OCI-LY7 (cell line): ENCODE results near the gene RASAL2. TPM values are rescaled to one million over a fixed set of nuclear protein-coding genes. Genes with fewer than 3 reads are reported as not detected.

ENCODE experiments used
- BruUV-seq: library from RNA; stranded (reverse); fragments of 400-500 nt; replicated peaks from 2 replicates; lab custom pipeline; 2021; lab: Mats Ljungman, UMichigan
- CTCF ChIA-PET: fragments of 300-600 bp; sonication (Branson Sonifier 250); formaldehyde crosslinking; loops from one replicate; lab custom pipeline; 2022; ENCODE audit warnings: antibody characterized with exemption; ENCODE audit not compliant: unreplicated experiment; lab: Charles Lee
- POLR2A ChIA-PET: fragments of 300-600 bp; sonication (Branson Sonifier 250); formaldehyde crosslinking; loops from one replicate; lab custom pipeline; 2022; ENCODE audit warnings: antibody characterized with exemption; lab: Charles Lee
- DNase-seq: peaks from one replicate; pipeline ENCODE4 v3.0.0-alpha.2; 2015; ENCODE audit warnings: low spot score
- H2AFZ ChIP-seq: fragments of 200-600 bp; sonication (generic), shearing (Covaris generic); 2 replicates; pipeline ENCODE4 v1.6.1; 2014; ENCODE audit warnings: mild to moderate bottlenecking, antibody characterized with exemption, low read length, moderate library complexity
- H3K27ac ChIP-seq: fragments of 200-600 bp; sonication (generic); 2 replicates; pipeline ENCODE4 v1.5.1; 2014; ENCODE audit warnings: mixed run types, low read depth, mild to moderate bottlenecking, moderate library complexity, low read length, inconsistent platforms; ENCODE audit not compliant: poor library complexity, severe bottlenecking
- H3K36me3 ChIP-seq: fragments of 200-600 bp; sonication (generic); 2 replicates; pipeline ENCODE4 v1.6.1; 2014; ENCODE audit warnings: mild to moderate bottlenecking, antibody characterized with exemption, low read length, moderate library complexity, mixed read lengths; ENCODE audit not compliant: insufficient read depth
- H3K4me1 ChIP-seq: fragments of 200-600 bp; sonication (generic); 2 replicates; pipeline ENCODE4 v1.5.1; 2014; ENCODE audit warnings: mild to moderate bottlenecking, low read length; ENCODE audit not compliant: insufficient read depth, poor library complexity, severe bottlenecking
- H3K4me2 ChIP-seq: fragments of 200-600 bp; sonication (generic); 2 replicates; pipeline ENCODE4 v1.6.1; 2014; ENCODE audit warnings: mild to moderate bottlenecking, low read length
- H3K4me3 ChIP-seq: fragments of 200-600 bp; sonication (generic); 2 replicates; pipeline ENCODE4 v1.5.1; 2014; ENCODE audit warnings: mild to moderate bottlenecking, low read depth, low read length; ENCODE audit not compliant: poor library complexity, severe bottlenecking
- H3K79me2 ChIP-seq: fragments of 200-600 bp; sonication (generic); 2 replicates; pipeline ENCODE4 v1.6.1; 2016; ENCODE audit warnings: low read depth, mild to moderate bottlenecking, low read length, moderate library complexity, mixed read lengths; ENCODE audit not compliant: insufficient read depth
- H3K9me2 ChIP-seq: fragments of 200-600 bp; sonication (generic); 2 replicates; pipeline ENCODE4 v1.6.1; 2016; ENCODE audit warnings: mild to moderate bottlenecking, low read length, mixed read lengths; ENCODE audit not compliant: insufficient read depth
- H3K9me3 ChIP-seq: fragments of 200-600 bp; sonication (generic); 2 replicates; pipeline ENCODE4 v1.6.1; 2014; ENCODE audit warnings: mild to moderate bottlenecking, mixed run types, low read length, mixed read lengths
- H4K20me1 ChIP-seq: fragments of 200-600 bp; sonication (generic); 2 replicates; pipeline ENCODE4 v1.6.1; 2014; ENCODE audit warnings: mild to moderate bottlenecking, antibody characterized with exemption, low read length, moderate library complexity, mixed read lengths; ENCODE audit not compliant: insufficient read depth
- EZH2phosphoT487 ChIP-seq: fragments of 200-600 bp; sonication (generic); IDR thresholded peaks from 2 replicates; pipeline ENCODE4 v1.6.1; 2018; ENCODE audit warnings: low read depth, borderline replicate concordance, mild to moderate bottlenecking, mixed run types, antibody characterized with exemption, low read length, moderate library complexity, mixed read lengths
- intact Hi-C: fragments of 100-400 bp; cut with micrococcal nuclease; formaldehyde crosslinking; loops from one replicate; pipeline ENCODE4 v1.10.0; 2022; ENCODE audit not compliant: unreplicated experiment
- total RNA-seq, 2 experiments: library from RNA; depleted of rRNA in 1 of 2; stranded (reverse); fragments of >200 nt in 1 of 2; shearing (Covaris generic) in 1 of 2; gene quantifications; 2 replicates each; pipeline ENCODE4 v1.2.3, GENCODE V29; 2014 to 2022
- TF ChIP-seq, protein P1 (sequence below): fragments of 200-600 bp; sonication (generic); conservative IDR thresholded peaks from 2 replicates; pipeline ENCODE4 v1.5.1; 2014; ENCODE audit warnings: mild to moderate bottlenecking, antibody characterized with exemption, low read length, moderate library complexity, mixed read lengths

The RASAL2 gene
- total RNA-seq, 2 experiments from 2014 or later: 0.09 to 0.27 TPM

GRCh38 chr1:178133239-178133989, 39.5 kb downstream of the RASAL2 start:
- no TSS peak for BruUV-seq
- no peak overlapping the region for H3K4me2 ChIP-seq
- H3K9me3 ChIP-seq: no peaks in the 10 kb centered on the region
- CTCF ChIA-PET: no interaction called here
- TF ChIP-seq, protein P1, sequence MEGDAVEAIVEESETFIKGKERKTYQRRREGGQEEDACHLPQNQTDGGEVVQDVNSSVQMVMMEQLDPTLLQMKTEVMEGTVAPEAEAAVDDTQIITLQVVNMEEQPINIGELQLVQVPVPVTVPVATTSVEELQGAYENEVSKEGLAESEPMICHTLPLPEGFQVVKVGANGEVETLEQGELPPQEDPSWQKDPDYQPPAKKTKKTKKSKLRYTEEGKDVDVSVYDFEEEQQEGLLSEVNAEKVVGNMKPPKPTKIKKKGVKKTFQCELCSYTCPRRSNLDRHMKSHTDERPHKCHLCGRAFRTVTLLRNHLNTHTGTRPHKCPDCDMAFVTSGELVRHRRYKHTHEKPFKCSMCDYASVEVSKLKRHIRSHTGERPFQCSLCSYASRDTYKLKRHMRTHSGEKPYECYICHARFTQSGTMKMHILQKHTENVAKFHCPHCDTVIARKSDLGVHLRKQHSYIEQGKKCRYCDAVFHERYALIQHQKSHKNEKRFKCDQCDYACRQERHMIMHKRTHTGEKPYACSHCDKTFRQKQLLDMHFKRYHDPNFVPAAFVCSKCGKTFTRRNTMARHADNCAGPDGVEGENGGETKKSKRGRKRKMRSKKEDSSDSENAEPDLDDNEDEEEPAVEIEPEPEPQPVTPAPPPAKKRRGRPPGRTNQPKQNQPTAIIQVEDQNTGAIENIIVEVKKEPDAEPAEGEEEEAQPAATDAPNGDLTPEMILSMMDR: no peak
- no peak for TF ChIP-seq EZH2phosphoT487
- H3K79me2 ChIP-seq: no peaks in the 10 kb centered on the region
- H3K36me3 ChIP-seq: no peaks in the 10 kb centered on the region
- no peak overlapping the region for H3K4me3 ChIP-seq
- no peaks in the 10 kb centered on the region for H3K9me2 ChIP-seq
- no peak for DNase-seq
- no peaks in the 10 kb centered on the region for H3K4me1 ChIP-seq
- intact Hi-C loops: no loop called here
- POLR2A ChIA-PET: interaction anchor here (0.7 to 2.4 kb wide), 3 partner anchors 13 to 1030 kb away, joined by 3 to 5 read pairs (median 3); no protein-coding TSS in a partner anchor
- H4K20me1 ChIP-seq: no peaks in the 10 kb centered on the region
- H3K27ac ChIP-seq: no peak overlapping the region
- H2AFZ ChIP-seq: no peak overlapping the region

DNA sequence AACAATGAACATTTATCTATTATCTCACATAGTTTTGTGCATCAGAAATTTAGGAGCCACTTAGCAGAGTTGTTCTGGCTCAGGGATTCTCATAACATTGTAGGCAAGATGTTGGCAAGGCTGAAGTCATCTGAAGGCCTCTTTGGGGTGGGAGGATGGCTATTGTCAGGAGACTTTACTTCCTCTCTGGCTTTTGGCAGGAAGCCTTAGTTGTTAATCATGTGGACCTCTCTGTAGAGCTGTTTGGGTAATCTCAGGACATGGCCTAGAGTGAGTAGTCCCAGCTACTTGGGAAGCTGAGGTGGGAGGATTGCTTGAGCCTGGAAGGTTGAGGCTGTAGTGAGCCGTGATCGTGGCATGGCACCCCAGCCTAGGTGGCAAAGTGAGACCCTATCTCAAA, 40.2 kb downstream of the RASAL2 start:
- Histone ChIP-seq H3K9me2 (no peaks in the 10 kb centered on the region), H3K36me3 (no peaks in the 10 kb centered on the region), H3K27ac (no peak overlapping the region), H3K79me2 (no peaks in the 10 kb centered on the region), H3K4me2 (no peak overlapping the region), H2AFZ (no peak overlapping the region), H3K4me3 (no peak overlapping the region), H3K4me1 (no peaks in the 10 kb centered on the region), H3K9me3 (no peaks in the 10 kb centered on the region), H4K20me1 (no peaks in the 10 kb centered on the region)
- no TSS peak for BruUV-seq
- TF ChIP-seq, protein P1: no peak
- no peak for TF ChIP-seq EZH2phosphoT487
- ChIA-PET POLR2A (interaction anchor here (0.7 to 2.4 kb wide), 3 partner anchors 14 to 1030 kb away, joined by 3 to 5 read pairs (median 3); no protein-coding TSS in a partner anchor), CTCF (no interaction called here)
- intact Hi-C loops: no loop called here
- no peak for DNase-seq

GRCh38 chr1:178137238-178137637, 43.3 kb downstream of the RASAL2 start:
- Histone ChIP-seq H3K4me2 (no peak overlapping the region), H3K9me3 (no peaks in the 10 kb centered on the region), H3K4me3 (no peak overlapping the region), H3K9me2 (no peaks in the 10 kb centered on the region), H3K79me2 (no peaks in the 10 kb centered on the region), H2AFZ (no peak overlapping the region), H4K20me1 (no peaks in the 10 kb centered on the region), H3K36me3 (no peaks in the 10 kb centered on the region), H3K27ac (no peak overlapping the region), H3K4me1 (no peaks in the 10 kb centered on the region)
- POLR2A ChIA-PET: interaction anchor here (0.5 to 0.7 kb wide), 2 partner anchors 412 to 1716 kb away, joined by 3 to 5 read pairs; no protein-coding TSS in a partner anchor
- TF ChIP-seq, protein P1: no peak
- no peak for TF ChIP-seq EZH2phosphoT487
- no TSS peak for BruUV-seq
- intact Hi-C loops: no loop called here
- no peak for DNase-seq
- CTCF ChIA-PET: no interaction called here
